Testis (tissue), 2 donors: ENCODE data around the gene GRIP2.

ENCODE experiments used
- POLR2A ChIP-seq: fragments of 450-650 bp; IDR thresholded peaks from one replicate; pipeline ENCODE4 v1.6.1; 2017; ENCODE audit warnings: antibody characterized with exemption, mild to moderate bottlenecking, moderate library complexity
- TF ChIP-seq, protein P1 (sequence below), 3 experiments: fragments of 450-650 bp in 2 of 3; fragments of 200-600 bp in 1 of 3; sonication (generic) in 1 of 3; IDR thresholded peaks; one replicate each; pipeline ENCODE4 v1.5.1; 2016 to 2019; ENCODE audit warnings: antibody characterized with exemption in 3 of 3, mild to moderate bottlenecking in 2 of 3, moderate library complexity in 1 of 3

DNA sequence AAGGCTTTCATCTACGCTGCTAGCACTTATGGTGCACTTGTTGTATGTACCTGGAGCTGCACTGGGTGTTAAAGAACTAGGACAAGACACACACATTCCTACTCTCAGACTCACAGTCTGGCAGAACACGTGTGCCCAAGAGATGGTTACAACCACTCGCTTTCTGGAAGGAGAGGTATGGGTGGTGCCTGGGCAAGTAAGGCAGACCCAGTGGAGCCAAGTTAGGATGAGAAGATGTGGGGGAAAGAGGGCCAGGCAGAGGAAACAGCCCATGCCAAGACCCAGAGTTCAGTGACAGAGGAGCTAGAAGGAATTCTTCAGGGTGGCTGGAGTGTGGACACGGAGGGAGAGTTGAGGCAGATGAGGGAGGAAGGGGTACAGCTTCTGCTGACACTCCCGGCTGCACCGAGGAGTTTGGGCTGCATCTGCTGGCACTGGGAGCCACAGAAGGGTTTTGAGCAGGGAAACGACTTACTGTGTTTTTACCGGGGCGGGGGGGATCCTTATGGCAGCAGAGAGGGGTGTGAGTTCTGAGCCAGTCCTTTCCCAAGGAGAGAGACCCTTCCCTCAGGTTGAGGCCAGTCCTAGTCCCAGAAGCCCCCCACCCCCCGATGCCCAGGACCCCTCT, 59.0 kb downstream of the GRIP2 start:
- TF ChIP-seq, protein P1, sequence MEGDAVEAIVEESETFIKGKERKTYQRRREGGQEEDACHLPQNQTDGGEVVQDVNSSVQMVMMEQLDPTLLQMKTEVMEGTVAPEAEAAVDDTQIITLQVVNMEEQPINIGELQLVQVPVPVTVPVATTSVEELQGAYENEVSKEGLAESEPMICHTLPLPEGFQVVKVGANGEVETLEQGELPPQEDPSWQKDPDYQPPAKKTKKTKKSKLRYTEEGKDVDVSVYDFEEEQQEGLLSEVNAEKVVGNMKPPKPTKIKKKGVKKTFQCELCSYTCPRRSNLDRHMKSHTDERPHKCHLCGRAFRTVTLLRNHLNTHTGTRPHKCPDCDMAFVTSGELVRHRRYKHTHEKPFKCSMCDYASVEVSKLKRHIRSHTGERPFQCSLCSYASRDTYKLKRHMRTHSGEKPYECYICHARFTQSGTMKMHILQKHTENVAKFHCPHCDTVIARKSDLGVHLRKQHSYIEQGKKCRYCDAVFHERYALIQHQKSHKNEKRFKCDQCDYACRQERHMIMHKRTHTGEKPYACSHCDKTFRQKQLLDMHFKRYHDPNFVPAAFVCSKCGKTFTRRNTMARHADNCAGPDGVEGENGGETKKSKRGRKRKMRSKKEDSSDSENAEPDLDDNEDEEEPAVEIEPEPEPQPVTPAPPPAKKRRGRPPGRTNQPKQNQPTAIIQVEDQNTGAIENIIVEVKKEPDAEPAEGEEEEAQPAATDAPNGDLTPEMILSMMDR (IDR thresholded peaks at IDR 0.05): no peak
- TF ChIP-seq POLR2A: no peak
